Common myeloid progenitor, CD34-positive (primary cell): ENCODE measurements around the gene ZNF536.

ENCODE experiments used
- CTCF ChIA-PET: fragments of 350-600 bp; sonication (Branson Sonifier 250); formaldehyde crosslinking; loops from one replicate; lab custom pipeline; 2021; ENCODE audit warnings: antibody characterized with exemption; lab: Charles Lee
- POLR2A ChIA-PET: fragments of 350-600 bp; sonication (Branson Sonifier 250); formaldehyde crosslinking; loops from one replicate; lab custom pipeline; 2021; ENCODE audit warnings: antibody characterized with exemption; lab: Charles Lee
- DNase-seq, 3 donors: peaks; one replicate each; pipeline versions ENCODE4 v3.0.0 to v3.0.0-alpha.2; 2013
- H3K27ac ChIP-seq, 2 experiments: 1 replicate in 1 of 2; 2 replicates in 1 of 2; pipeline ENCODE4 v1.7.0; 2013; ENCODE audit warnings: inconsistent platforms in 2 of 2, low read length in 2 of 2, mild to moderate bottlenecking in 2 of 2, low read depth in 1 of 2, moderate library complexity in 1 of 2; ENCODE audit not compliant: severe bottlenecking in 2 of 2, insufficient read depth in 1 of 2, poor library complexity in 1 of 2
- H3K27me3 ChIP-seq, 5 experiments: replicated peaks in 2 of 5; 1 replicate in 3 of 5; 2 replicates in 2 of 5; pipeline versions ENCODE4 v1.6.1 to v1.7.0; 2013; ENCODE audit warnings: low read length in 4 of 5, mild to moderate bottlenecking in 2 of 5, moderate library complexity in 2 of 5, inconsistent platforms in 1 of 5; ENCODE audit not compliant: insufficient read depth in 5 of 5, control insufficient read depth in 4 of 5
- H3K36me3 ChIP-seq, 4 experiments: 1 replicate in 2 of 4; 2 replicates in 2 of 4; pipeline versions ENCODE4 v1.6.1 to v1.7.0; 2013; ENCODE audit warnings: low read length in 3 of 4, control low read depth in 1 of 4, mild to moderate bottlenecking in 1 of 4; ENCODE audit not compliant: control insufficient read depth in 4 of 4, insufficient read depth in 4 of 4
- H3K4me1 ChIP-seq, 4 experiments: 1 replicate in 3 of 4; 2 replicates in 1 of 4; pipeline versions ENCODE4 v1.6.1 to v1.7.1; 2013; ENCODE audit warnings: low read length in 3 of 4, mild to moderate bottlenecking in 3 of 4, control low read depth in 1 of 4, inconsistent platforms in 1 of 4, moderate library complexity in 1 of 4; ENCODE audit not compliant: control insufficient read depth in 4 of 4, insufficient read depth in 4 of 4; ENCODE audit errors: control extremely low read depth in 1 of 4
- H3K4me3 ChIP-seq, 7 experiments: 1 replicate in 4 of 7; 2 replicates in 3 of 7; pipeline versions ENCODE4 v1.5.1 to v1.7.0; 2013; ENCODE audit warnings: mild to moderate bottlenecking in 7 of 7, low read length in 6 of 7, moderate library complexity in 6 of 7, inconsistent platforms in 2 of 7, low read depth in 2 of 7, control low read depth in 1 of 7; ENCODE audit not compliant: insufficient read depth in 4 of 7, control insufficient read depth in 1 of 7; ENCODE audit errors: extremely low read depth in 1 of 7
- H3K9me3 ChIP-seq, 5 experiments: 1 replicate in 4 of 5; 2 replicates in 1 of 5; pipeline versions ENCODE4 v1.6.1 to v1.7.1; 2013; ENCODE audit warnings: low read length in 4 of 5, mild to moderate bottlenecking in 2 of 5, inconsistent platforms in 1 of 5, low read depth in 1 of 5, moderate library complexity in 1 of 5; ENCODE audit not compliant: control insufficient read depth in 4 of 5, insufficient read depth in 2 of 5; ENCODE audit errors: control extremely low read depth in 1 of 5
- WGBS: methylation state at CpG from one replicate; pipeline ENCODE4 v1.1.5; 2013; ENCODE audit not compliant: insufficient coverage; 5-methylcytosine and 5-hydroxymethylcytosine counted together

ZNF536 gene

DNA sequence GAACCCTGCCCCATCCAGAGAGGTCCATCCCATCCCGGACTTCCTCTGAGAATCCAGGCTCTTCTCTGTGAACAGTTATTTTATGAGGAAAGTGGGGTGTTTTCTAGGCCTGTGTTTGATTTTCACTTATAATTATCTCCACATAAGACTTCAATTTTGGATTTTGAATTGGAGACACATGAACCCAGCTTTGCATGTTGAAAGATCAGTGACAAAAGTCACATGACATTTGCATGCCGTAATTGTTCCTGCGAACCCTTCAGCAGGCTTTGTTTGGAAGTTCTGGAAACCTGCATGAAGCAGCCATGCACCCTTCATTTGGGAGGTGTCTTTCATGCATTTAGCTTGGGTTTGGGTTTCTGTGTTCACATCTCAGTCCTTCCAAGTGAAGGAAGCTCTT lies 44.9 kb upstream of the ZNF536 start:
- Histone ChIP-seq H3K27ac (no peak overlapping the region), H3K9me3 (no peaks in the 10 kb centered on the region), H3K36me3 (no peaks in the 10 kb centered on the region), H3K4me1 (no peaks in the 10 kb centered on the region), H3K4me3 (no peak overlapping the region), H3K27me3 (peaks cover 0 to 6% (median 0%) of the 10 kb centered on the region in 5 experiments)
- 97% methylated on average over 2 of the region's 3 CpGs for WGBS
- CTCF ChIA-PET = no interaction called here
- POLR2A ChIA-PET = no interaction called here
- DNase-seq = no peak

DNA sequence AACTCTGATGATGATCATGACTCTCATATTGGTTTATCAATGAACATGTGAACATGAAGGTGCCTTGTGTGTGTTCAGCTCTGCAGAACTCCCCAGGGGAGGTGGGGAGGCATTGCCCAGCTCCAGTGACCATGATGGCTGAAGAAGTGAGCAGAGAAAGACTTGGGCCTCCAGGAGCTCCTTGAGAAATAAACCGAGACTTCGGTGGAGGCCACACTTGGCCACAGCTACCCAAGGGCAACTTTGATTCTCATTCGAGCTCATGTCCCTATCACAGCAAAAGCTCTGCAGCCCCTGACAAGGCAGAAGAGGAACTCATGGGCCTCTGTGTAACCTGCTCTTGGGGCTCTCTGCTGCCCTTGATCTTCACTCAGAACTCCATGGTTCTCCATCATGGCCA lies 44.1 kb upstream of the ZNF536 start:
- H3K9me3 ChIP-seq = no peaks in the 10 kb centered on the region
- peaks cover 0 to 5% (median 0%) of the 10 kb centered on the region in 5 experiments for H3K27me3 ChIP-seq
- POLR2A ChIA-PET = no interaction called here
- no peak overlapping the region for H3K4me3 ChIP-seq
- CTCF ChIA-PET = no interaction called here
- DNase-seq = no peak
- 90% methylated on average over 3 of the region's 3 CpGs for WGBS
- H3K4me1 ChIP-seq = no peaks in the 10 kb centered on the region
- no peaks in the 10 kb centered on the region for H3K36me3 ChIP-seq
- no peak overlapping the region for H3K27ac ChIP-seq

DNA sequence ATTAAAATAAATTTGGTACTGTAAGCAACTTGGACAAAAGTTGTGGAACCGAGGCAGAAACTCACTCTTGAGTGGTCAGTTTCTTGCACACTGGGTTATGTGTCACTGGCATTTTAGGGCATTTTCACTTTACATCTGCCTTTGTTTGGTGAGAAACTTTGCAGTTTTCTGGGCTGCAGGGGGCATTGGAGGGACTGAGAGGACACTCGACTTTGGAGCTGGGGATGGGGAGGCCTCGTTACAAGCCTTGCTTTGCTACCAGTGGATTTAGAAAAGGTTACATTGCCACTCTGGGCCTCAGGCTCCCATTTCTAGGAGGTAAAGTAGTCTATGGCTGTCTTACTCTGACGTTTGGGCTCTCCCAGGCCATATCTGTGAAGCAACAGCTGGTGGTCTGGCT lies 41.9 kb upstream of the ZNF536 start:
- ChIA-PET POLR2A (no interaction called here), CTCF (no interaction called here)
- Histone ChIP-seq H3K9me3 (no peaks in the 10 kb centered on the region), H3K4me1 (no peaks in the 10 kb centered on the region), H3K27me3 (peaks cover 0 to 9% (median 0%) of the 10 kb centered on the region in 5 experiments), H3K27ac (no peak overlapping the region), H3K4me3 (no peak overlapping the region), H3K36me3 (no peaks in the 10 kb centered on the region)
- DNase-seq = no peak
- 96% methylated on average over 4 of the region's 4 CpGs for WGBS

DNA sequence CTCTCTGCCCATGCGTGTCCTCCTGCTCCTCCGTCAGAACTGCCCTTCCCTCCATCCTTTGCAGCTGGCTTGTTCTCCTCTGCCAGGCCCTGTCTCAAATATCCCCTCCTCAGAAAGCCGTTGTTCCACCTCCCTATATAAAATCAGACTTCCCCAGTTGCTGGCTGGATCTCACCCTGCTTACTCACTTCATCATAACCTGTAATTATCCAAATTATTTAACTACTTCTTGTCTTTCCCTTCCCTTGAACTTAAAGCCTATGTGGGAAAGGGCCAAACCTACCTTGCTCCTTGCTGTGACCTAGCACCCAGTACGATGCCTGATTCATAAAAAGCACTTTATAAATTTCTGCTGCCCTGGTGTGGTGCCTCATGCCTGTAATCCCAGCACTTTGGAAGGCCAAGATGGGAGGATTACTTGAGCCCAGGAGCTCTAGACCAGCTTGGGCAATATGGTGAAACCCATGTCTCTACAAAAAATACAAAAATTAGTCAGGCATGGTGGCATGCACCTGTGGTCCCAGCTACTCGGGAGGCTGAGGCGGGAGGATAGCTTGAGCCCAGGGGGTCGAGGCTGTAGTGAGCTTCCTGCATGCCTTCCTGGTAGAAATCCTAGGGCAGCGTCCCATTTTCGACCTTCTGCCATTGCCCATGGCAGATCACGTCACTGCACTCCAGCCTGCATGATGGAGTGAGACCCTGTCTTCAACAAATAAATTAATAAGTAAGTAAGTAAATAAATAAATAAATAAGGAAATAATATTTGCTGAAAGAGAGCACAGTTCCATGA lies 39.5 kb upstream of the ZNF536 start:
- no peaks in the 10 kb centered on the region for H3K9me3 ChIP-seq
- peaks cover 0 to 9% (median 0%) of the 10 kb centered on the region in 5 experiments for H3K27me3 ChIP-seq
- POLR2A ChIA-PET = no interaction called here
- H3K36me3 ChIP-seq = no peaks in the 10 kb centered on the region
- CTCF ChIA-PET = interaction anchor here (0.9 kb wide), 1 partner anchor 9 kb away, joined by 3 read pairs; no protein-coding TSS in a partner anchor
- WGBS = 88% methylated on average over 6 of the region's 10 CpGs
- no peak overlapping the region for H3K27ac ChIP-seq
- no peak for DNase-seq
- H3K4me1 ChIP-seq = no peaks in the 10 kb centered on the region
- H3K4me3 ChIP-seq = no peak overlapping the region

DNA sequence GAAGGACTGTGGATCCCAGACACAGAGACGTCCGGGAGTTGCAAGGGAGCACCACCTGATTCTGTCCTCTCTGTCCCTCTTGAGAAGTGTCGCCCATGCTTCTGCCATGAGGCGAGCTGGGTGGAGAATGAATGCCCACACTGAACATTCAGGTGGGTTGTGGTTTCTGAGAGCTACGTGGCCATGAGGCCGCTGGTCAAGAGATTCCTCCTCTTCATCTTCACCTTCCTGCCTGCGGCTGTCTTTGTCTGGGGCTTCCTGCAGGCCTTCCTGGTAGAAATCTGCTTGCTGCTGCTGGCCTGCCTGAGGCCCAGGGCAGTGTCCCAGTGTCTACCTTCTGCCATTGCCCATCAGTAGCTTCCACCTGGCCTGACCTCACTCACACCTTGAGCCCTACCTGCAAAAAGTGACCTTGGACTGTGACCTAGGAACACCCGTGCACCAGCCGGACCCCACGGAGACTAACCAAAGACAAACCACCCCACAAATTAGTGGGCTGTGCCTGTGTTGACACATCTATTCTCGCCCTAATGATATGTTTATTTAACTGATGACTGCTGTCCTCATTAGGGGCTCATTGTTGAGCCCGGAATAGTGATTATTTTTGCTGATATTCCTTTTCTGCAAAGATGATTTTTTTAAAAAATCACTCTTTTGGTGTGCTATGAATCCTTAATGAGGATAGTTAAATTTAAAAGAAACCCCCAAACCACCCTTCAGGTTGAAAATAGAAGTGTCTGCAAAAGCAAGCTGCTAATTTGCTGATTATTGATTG lies 38.7 kb upstream of the ZNF536 start:
- Histone ChIP-seq H3K36me3 (no peaks in the 10 kb centered on the region), H3K27ac (no peak overlapping the region), H3K4me3 (no peak overlapping the region), H3K9me3 (no peaks in the 10 kb centered on the region), H3K27me3 (peaks cover 0 to 6% (median 0%) of the 10 kb centered on the region in 5 experiments), H3K4me1 (no peaks in the 10 kb centered on the region)
- DNase-seq = no peak
- POLR2A ChIA-PET = no interaction called here
- WGBS = 86% methylated on average over 8 of the region's 12 CpGs
- CTCF ChIA-PET = no interaction called here

DNA sequence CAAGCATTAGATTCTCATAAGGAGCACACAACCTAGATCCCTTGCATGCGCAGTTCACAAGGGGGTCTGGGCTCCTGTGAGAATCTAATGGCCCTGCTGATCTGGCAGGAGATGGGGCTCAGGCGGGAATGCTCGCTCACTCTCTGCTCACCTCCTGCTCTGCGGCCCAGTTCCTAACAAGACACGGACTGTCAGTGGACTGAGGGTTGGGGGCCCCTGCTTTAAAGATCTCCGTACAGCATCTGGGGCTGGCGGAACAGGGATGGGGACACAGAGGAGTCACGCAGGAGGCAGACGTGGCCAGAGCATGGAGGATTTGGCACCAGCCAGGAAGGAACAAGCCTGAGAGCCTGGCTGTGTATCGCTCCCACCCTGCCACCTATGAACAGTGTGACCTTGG lies 37.3 kb upstream of the ZNF536 start:
- no peak overlapping the region for H3K4me3 ChIP-seq
- POLR2A ChIA-PET = no interaction called here
- H3K36me3 ChIP-seq = no peaks in the 10 kb centered on the region
- peaks cover 0 to 6% (median 0%) of the 10 kb centered on the region in 5 experiments for H3K27me3 ChIP-seq
- no peaks in the 10 kb centered on the region for H3K9me3 ChIP-seq
- H3K4me1 ChIP-seq = no peaks in the 10 kb centered on the region
- DNase-seq = no peak
- CTCF ChIA-PET = no interaction called here
- H3K27ac ChIP-seq = no peak overlapping the region
- 86% methylated on average over 10 of the region's 10 CpGs for WGBS

DNA sequence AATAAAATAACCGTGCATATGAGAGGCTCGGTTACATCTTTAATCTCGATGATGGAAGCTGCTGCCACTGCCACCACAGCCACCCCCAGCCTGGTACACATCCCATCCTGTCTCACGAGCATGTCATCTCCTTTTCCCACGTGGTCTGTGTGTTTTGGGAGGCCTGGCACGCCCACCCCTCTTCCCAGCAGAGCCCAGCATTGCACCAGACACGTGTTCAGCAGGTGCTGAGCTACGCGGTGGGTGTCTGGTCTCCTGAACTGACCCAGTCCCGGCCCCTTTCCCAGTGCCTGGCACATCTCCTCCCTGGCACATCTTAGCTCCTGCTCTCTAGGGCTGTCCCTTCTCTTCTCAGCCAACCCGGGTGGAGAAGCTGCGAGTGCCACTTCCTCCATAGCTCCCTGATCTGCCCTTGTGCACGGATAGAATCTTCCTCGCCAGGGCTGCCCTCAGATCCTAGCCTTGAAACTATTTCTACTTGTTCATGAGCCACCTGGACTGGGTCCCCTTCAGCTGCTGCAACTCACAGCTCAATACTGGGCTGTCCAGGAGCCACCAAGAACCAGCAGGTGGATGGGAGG lies 36.8 kb upstream of the ZNF536 start:
- no peak for DNase-seq
- no peak overlapping the region for H3K4me3 ChIP-seq
- H3K9me3 ChIP-seq = no peaks in the 10 kb centered on the region
- no peaks in the 10 kb centered on the region for H3K4me1 ChIP-seq
- peaks cover 0 to 5% (median 0%) of the 10 kb centered on the region in 5 experiments for H3K27me3 ChIP-seq
- POLR2A ChIA-PET = no interaction called here
- CTCF ChIA-PET = no interaction called here
- no peaks in the 10 kb centered on the region for H3K36me3 ChIP-seq
- 88% methylated on average over 14 of the region's 14 CpGs for WGBS
- H3K27ac ChIP-seq = no peak overlapping the region
